ENCODE results near the gene ATP8B1.
"Not testable (repeated sequence)": the region's sequence is repeated elsewhere in the genome, so short reads cannot be mapped to it uniquely, and the experiment has no call there.

ATP8B1 gene

GRCh38 chr18:57803103-57803969 lies at the start of gene ATP8B1:
Gene ATP8B1 (minus strand): TSS chr18:57803315. CDS start chr18:57731807, 71,508 bp downstream.
- peak; percentile 59 for DNase-seq (ENCODE audit: low read depth, low spot score)

GRCh38 chr18:57850063-57850462 lies 46.9 kb upstream of the ATP8B1 start:
- no peak for DNase-seq (ENCODE audit: low read depth, low spot score)

DNA sequence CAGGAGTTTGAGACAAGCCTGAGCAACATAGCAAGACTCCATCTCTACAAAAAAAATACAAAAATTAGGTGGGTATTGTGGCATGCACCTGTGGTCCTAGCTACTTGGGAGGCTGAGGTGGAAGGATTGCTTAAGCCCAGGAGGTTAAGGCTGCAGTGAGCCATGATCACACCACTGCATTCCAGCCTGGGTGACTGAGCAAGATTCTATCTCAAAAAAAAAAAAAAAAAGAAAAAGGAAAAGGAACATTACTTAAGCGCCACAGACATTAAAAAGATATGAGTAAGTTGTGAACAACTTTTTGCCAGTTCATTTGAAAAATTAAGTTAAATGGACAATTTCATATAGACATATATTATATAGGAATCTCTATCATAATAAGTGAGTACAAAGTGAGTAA lies 45.3 kb upstream of the ATP8B1 start:
- DNase-seq (ENCODE audit: low read depth, low spot score): not testable (repeated sequence)

DNA sequence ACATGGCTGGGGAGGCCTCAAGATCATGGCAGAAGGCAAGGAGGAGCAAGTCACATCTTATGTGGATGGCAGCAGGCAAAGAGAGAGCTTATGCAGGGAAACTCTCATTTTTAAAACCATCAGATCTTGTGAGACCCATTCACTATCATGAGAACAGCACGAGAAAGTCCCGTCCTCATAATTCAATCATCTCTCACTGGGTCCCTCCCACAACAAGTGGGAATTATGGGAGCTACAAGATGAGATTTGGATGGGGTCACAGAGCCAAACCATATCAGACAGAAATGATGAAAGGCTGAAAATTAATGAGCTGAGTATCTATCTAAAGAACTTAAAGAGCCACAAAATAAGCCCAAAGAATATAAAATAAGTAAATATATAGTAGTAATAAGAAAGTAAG lies 44.3 kb upstream of the ATP8B1 start:
- DNase-seq (ENCODE audit: low read depth, low spot score): not testable (repeated sequence)

DNA sequence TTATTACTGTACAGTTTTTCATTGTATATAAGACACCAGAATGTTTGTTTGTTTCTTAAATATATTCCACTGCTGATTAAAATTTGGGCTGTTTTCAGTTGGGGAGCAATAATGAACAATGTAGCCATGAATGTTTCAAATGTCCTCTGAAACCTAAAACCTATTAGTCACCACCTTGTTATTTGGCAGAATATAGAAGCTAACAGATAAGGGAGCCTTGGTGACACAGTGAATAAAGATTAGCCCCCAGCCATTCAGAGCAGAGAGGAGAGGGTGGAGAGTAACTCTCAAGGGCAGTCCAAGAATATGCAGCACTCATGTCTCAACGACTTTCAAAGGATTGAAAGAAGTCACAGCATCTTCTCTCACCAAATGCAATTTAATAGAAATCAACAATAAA lies 43.1 kb upstream of the ATP8B1 start:
- no peak for DNase-seq (ENCODE audit: low read depth, low spot score)

GRCh38 chr18:57845605-57846074 lies 42.5 kb upstream of the ATP8B1 start:
- DNase-seq (ENCODE audit: low read depth, low spot score): no peak

- DNase-seq (ENCODE audit: low read depth, low spot score): no peak
Observed at GRCh38 chr18:57844319-57844718, 41.2 kb upstream of the ATP8B1 start.

GRCh38 chr18:57843386-57843785 lies 40.3 kb upstream of the ATP8B1 start:
- DNase-seq (ENCODE audit: low read depth, low spot score): no peak

DNA sequence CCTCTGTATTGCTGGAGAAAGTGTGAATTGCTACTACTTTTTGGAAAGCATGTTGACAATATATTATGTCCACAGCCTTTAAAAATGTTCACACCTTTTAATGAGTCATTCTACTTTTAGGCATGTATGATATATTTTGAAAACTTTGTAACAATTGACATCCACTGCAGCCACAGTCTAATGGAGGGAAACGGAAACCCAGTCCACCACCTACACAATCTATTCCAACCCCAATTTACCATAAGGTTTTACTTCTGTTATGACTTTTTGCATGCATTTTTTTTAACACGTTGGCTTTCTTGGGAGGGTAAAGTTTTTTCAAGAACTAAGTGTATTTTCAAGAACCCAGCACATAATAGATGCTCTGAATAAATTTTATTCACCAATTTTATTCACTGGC lies 38.5 kb upstream of the ATP8B1 start:
- DNase-seq (ENCODE audit: low read depth, low spot score): no peak

DNA sequence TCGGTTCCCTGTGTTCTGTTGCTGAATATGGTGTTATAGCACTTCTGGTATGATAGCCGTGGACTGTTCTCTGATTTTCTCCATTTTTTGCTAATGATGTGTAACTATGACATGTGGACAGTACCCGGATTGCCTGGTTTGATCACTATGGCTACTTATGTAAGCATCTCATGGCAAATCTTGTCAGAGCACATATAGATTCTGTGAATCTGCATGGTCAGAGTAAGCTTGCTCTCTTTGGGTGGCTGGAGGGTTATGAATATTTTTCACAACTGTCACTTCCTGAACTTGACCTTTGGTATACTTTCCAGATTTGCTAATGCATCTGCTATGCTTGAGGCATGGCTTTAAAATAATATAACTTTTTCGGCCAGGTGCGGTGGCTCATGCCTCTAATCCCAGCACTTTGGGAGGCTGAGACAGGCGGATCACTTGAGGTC lies 36.8 kb upstream of the ATP8B1 start:
- DNase-seq (ENCODE audit: low read depth, low spot score): no peak

GRCh38 chr18:57837917-57838548 lies 34.9 kb upstream of the ATP8B1 start:
- no peak for DNase-seq (ENCODE audit: low read depth, low spot score)

DNA sequence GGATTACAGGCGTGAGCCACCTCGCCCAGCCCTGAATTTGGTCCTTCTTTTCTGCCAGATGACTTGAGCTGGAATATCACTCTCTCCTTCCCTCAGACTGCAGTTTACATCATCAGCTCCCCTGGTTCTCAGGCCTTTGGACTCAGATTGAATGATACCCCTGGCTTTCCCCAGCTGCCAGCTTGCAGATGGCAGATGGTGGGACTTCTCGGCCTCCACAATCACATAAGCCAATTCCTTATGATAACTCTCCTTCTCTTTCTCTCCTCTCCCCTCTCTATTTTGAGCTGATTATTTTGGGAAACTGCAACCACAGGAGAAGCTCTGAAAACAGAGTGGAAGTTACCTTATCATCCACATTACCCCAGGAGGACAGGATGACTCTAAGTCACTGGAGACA lies 33.4 kb upstream of the ATP8B1 start:
- DNase-seq (ENCODE audit: low read depth, low spot score): no peak

DNA sequence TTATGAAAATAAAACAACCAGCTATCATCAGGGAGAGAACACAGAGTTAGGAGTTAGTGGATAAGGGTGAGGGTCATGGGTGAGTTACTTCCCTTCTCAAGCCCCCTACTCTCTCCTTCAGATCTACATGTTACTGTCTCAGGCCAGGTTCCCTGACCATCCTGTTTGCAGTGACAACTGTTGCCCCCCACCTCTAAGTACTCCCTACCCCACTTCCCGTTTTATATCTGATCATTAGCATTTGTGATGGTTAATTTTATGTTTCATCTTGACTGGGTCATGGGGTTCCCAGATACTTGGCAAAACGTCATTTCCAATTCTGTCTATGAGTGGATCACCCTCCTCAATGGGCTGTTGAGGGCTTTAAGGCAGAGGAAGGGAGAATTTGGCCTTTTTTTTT lies 32.8 kb upstream of the ATP8B1 start:
- no peak for DNase-seq (ENCODE audit: low read depth, low spot score)

DNA sequence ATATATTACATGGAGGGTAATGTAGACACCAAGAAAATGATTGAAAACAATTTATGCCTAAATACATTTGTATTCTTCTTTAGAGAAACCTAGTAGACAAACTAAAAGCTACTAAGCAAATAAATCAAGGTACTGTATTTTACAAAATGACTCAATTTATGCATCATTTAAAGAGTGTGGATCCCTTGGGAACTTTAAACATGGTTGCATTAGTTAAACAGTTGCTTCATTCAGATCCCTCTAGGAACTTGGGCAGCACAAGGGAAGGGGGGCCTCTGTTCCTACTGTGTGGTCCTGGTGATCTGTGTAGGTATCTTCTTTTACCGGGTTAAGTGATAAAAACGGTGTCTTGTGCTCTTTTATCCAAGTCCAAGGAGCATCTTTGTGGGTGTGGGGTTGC lies 31.5 kb upstream of the ATP8B1 start:
- no peak for DNase-seq (ENCODE audit: low read depth, low spot score)

DNA sequence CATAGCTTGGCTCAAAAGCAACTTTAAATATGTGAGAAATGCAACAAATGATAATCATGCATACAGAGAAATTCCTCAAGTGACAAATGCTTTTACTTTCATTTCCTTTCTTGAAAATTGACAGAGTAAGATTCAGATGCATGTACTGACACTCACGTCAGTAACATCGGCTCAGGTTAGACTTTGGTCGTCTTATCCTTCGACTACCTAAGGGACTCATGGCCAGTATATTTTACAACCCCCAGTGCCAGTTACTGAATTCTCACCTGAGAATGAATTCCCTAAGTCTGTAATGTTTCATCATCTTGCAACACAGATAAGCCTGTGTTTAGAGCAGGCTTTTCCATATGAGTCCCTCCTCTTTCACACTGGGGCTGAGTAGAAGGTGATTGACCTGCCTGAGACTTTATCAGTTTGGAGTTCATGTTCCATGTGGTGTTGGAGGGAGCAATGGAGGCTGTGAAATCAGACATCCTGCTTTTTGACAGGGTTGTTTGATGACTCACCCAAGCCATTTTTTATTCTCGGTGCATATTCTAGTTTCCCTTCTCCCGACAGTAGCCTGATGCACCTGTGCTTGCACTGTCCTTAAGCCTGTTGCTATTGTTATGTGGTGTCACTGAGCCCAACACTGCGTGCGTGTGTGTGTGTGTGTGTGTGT lies 30.5 kb upstream of the ATP8B1 start:
- DNase-seq (ENCODE audit: low read depth, low spot score): no peak

DNA sequence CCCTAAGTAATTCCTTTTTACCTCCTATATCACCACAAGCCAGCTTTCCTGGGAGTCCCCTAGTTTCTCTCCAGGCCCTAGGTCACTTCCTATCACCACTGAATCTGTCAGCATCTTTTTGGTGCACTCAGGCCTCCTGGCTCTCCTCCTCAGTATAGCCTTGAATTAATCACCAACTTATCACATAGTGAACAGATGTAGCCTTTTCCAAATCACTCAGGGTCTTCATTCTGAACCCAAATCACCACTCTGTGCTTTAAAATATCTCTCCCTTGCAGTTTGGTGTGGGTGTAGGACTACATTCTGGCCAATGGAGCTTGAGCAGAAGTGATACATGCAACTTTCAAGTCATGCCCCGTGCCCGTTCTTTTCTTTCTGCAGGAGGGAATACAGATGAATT lies 29.6 kb upstream of the ATP8B1 start:
- DNase-seq (ENCODE audit: low read depth, low spot score): no peak

GRCh38 chr18:57831597-57832377 lies 28.7 kb upstream of the ATP8B1 start:
- no peak for DNase-seq (ENCODE audit: low read depth, low spot score)

DNA sequence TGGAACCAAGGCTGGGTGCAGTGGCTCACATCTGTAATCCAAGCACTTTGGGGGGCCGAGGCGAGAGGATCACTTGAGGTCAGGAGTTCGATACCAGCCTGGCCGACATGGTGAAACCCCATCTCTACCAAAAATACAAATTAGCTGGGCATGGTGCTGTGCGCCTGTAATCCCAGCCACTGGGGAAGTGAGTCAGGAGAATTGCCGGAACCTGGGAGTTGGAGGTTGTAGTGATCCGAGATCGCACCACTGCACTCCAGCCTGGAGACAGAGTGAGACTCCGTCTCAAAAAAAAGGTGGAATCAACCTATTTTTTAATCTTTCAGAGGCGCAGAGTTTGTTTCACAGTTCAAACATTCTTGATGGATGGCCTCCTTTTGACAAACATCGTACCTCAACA lies 24.5 kb upstream of the ATP8B1 start:
- no peak for DNase-seq (ENCODE audit: low read depth, low spot score)

GRCh38 chr18:57826252-57826651 lies 23.1 kb upstream of the ATP8B1 start:
- no peak for DNase-seq (ENCODE audit: low read depth, low spot score)

DNA sequence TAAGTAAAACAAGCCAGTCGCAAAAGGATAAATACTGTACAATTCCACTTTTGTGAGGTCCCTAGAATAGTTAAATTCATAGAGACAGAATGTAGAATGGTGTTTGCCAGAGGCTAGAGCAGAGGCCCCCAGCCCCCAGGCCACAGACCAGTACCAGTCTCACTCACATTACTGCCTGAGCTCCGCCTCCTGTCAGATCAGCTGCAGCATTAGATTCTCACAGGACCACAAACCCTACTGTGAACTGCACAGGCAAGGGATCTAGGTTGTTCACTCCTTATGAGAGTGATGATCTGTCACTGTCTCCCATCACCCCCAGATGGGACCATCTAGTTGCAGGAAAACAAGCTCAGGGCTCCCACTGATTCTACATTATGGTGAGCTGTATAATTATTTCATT lies 17.5 kb upstream of the ATP8B1 start:
- not testable (repeated sequence) for DNase-seq (ENCODE audit: low read depth, low spot score)

DNA sequence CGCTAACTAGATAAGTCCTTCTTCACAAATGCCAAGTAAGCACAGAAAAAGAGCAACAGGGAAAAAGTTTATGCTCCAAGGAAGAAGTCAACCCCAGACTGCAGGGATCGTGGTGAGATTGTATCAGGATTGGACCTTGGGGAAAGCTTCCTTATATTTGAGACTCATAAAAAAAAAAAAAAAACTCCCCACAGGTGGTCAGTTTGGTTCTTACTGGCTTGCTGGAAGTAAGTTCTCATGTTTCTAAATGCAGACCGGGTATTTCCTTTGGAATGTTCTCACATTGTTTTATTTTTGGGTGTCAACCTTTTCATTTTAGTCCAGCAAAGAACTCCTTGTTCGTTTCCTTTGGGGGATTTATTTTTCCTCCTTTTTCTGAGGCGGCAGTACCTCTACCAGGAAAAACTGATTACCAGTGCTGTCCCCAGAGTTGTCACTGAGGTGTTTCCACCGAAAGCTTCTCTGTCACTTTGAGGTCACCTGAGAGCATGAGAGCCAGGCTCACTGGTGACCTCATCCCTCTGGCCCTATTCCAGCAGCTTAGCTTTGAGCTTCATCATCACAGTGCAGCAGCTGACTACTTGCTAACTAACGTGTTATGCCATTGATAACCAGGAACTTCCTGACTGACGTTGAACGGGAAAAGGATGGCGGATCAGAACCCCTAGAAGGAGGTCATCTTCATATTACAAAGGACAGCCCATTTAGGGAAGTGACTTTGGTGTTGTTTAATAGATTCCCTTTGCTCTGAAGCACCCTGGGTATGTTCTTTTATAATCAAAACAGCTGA lies 16.8 kb upstream of the ATP8B1 start:
- no peak for DNase-seq (ENCODE audit: low read depth, low spot score)
